Peyer's patch (tissue), 4 donors: ENCODE measurements around the gene IGFN1.

Source experiments
- POLR2A ChIP-seq, 2 donors: fragments of 450-650 bp; IDR thresholded peaks; one replicate each; pipeline ENCODE4 v1.5.1; 2017; ENCODE audit warnings: antibody characterized with exemption in 2 of 2, mild to moderate bottlenecking in 2 of 2, moderate library complexity in 2 of 2
- TF ChIP-seq, protein P1 (sequence below), 6 experiments: fragments of 450-650 bp in 4 of 6; fragments of 200-600 bp in 2 of 6; sonication (generic) in 1 of 6; IDR thresholded peaks; one replicate each; pipeline ENCODE4 v1.5.1; 2017 to 2019; ENCODE audit warnings: antibody characterized with exemption in 6 of 6, mild to moderate bottlenecking in 3 of 6, moderate library complexity in 1 of 6

DNA sequence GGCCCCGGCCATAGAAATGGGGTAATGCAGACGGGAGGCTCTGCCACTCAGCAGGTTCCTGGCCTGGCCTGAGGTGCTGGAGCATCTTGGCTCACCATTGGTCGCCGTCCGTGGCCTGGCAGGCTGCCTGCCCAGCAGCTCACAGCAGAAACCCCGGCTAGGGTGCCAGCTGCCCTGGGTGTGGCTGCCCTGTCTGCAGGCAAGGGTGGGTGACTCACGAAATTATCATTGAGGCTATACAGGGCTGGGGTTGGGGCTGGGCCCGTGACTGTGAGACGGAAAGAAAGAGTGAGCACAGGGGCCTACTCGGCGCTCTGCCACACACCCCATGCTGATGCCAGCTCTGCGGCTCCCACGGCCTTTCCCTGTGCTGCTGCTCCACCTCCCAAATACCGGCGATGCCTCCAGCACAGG lies 84.6 kb downstream of the IGFN1 start:
- TF ChIP-seq, protein P1, sequence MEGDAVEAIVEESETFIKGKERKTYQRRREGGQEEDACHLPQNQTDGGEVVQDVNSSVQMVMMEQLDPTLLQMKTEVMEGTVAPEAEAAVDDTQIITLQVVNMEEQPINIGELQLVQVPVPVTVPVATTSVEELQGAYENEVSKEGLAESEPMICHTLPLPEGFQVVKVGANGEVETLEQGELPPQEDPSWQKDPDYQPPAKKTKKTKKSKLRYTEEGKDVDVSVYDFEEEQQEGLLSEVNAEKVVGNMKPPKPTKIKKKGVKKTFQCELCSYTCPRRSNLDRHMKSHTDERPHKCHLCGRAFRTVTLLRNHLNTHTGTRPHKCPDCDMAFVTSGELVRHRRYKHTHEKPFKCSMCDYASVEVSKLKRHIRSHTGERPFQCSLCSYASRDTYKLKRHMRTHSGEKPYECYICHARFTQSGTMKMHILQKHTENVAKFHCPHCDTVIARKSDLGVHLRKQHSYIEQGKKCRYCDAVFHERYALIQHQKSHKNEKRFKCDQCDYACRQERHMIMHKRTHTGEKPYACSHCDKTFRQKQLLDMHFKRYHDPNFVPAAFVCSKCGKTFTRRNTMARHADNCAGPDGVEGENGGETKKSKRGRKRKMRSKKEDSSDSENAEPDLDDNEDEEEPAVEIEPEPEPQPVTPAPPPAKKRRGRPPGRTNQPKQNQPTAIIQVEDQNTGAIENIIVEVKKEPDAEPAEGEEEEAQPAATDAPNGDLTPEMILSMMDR (IDR thresholded peaks at IDR 0.05) = no peak
- TF ChIP-seq POLR2A (IDR thresholded peaks at IDR 0.05) = peak in 1 of 2 donors; percentile 8
